KMS-11 (cell line): ENCODE results near the gene SENP3.

Experiments used
- H2AFZ ChIP-seq: fragments of 200-600 bp; sonication (generic); 2 replicates; pipeline ENCODE4 v1.6.1; 2016; ENCODE audit warnings: antibody characterized with exemption, mixed run types, low read depth
- H3K27ac ChIP-seq: fragments of 200-600 bp; sonication (generic); 2 replicates; pipeline ENCODE4 v1.6.1; 2016; ENCODE audit warnings: mild to moderate bottlenecking, mixed run types
- H3K27me3 ChIP-seq: fragments of 200-600 bp; sonication (generic); 2 replicates; pipeline ENCODE4 v1.6.1; 2017; ENCODE audit warnings: mild to moderate bottlenecking, low read depth, mixed run types, moderate library complexity; ENCODE audit not compliant: insufficient read depth
- H3K36me3 ChIP-seq: fragments of 200-600 bp; sonication (generic); 2 replicates; pipeline ENCODE4 v1.6.1; 2017; ENCODE audit warnings: mild to moderate bottlenecking, mixed run types; ENCODE audit not compliant: insufficient read depth
- H3K4me1 ChIP-seq: fragments of 200-600 bp; sonication (generic); 2 replicates; pipeline ENCODE4 v1.6.1; 2016; ENCODE audit warnings: mild to moderate bottlenecking, low read depth, mixed run types; ENCODE audit not compliant: poor library complexity, severe bottlenecking
- H3K4me2 ChIP-seq: fragments of 200-600 bp; sonication (generic); 2 replicates; pipeline ENCODE4 v1.7.0; 2016; ENCODE audit warnings: mild to moderate bottlenecking, mixed run types
- H3K4me3 ChIP-seq: fragments of 200-600 bp; sonication (generic); IDR thresholded peaks from 2 replicates; pipeline ENCODE4 v1.6.1; 2017; ENCODE audit warnings: low read depth, low read length, mixed read lengths; ENCODE audit not compliant: insufficient read depth
- H3K79me2 ChIP-seq: fragments of 200-600 bp; sonication (generic); 2 replicates; pipeline ENCODE4 v1.6.1; 2016; ENCODE audit warnings: low read depth, mixed run types; ENCODE audit not compliant: insufficient read depth
- H3K9ac ChIP-seq: fragments of 200-600 bp; sonication (generic); 2 replicates; pipeline ENCODE4 v1.6.1; 2016; ENCODE audit warnings: mild to moderate bottlenecking, mixed run types
- H4K20me1 ChIP-seq: fragments of 200-600 bp; sonication (generic); 2 replicates; pipeline ENCODE4 v1.6.1; 2016; ENCODE audit warnings: mild to moderate bottlenecking, mixed run types; ENCODE audit not compliant: insufficient read depth
- TF ChIP-seq, protein P1 (sequence below): fragments of 200-600 bp; sonication (generic); conservative IDR thresholded peaks from 2 replicates; pipeline ENCODE4 v1.6.1; 2017; ENCODE audit warnings: low read depth, mild to moderate bottlenecking, antibody characterized with exemption, low read length, moderate library complexity, mixed read lengths

Gene SENP3

DNA sequence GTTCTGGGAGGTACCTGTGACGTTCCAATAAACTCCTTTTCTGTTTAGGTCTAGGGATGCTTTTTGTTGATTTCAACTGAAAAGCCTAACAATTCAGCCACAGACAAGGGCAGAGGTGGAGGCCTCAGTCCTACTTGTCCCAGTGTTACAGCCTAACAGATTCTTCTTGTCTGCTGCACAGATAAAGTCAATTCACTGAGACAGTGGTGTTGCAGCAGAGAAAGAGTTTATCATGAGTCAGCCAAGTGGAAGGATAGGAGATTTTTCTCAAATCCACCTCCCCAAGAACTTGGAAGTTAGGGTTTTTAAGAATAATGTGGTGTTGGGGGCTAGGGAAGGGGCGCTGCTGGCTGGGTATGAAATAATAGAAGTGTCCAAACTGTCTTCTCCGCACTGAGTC, 23.7 kb upstream of the SENP3 start:
- Histone ChIP-seq H3K36me3 (no peaks in the 10 kb centered on the region), H4K20me1 (no peaks in the 10 kb centered on the region), H2AFZ (no peak overlapping the region), H3K4me1 (no peaks in the 10 kb centered on the region), H3K27ac (no peak overlapping the region), H3K4me2 (no peak overlapping the region), H3K79me2 (no peaks in the 10 kb centered on the region), H3K4me3 (no peak overlapping the region), H3K27me3 (no peaks in the 10 kb centered on the region), H3K9ac (no peak overlapping the region)
- TF ChIP-seq, protein P1, sequence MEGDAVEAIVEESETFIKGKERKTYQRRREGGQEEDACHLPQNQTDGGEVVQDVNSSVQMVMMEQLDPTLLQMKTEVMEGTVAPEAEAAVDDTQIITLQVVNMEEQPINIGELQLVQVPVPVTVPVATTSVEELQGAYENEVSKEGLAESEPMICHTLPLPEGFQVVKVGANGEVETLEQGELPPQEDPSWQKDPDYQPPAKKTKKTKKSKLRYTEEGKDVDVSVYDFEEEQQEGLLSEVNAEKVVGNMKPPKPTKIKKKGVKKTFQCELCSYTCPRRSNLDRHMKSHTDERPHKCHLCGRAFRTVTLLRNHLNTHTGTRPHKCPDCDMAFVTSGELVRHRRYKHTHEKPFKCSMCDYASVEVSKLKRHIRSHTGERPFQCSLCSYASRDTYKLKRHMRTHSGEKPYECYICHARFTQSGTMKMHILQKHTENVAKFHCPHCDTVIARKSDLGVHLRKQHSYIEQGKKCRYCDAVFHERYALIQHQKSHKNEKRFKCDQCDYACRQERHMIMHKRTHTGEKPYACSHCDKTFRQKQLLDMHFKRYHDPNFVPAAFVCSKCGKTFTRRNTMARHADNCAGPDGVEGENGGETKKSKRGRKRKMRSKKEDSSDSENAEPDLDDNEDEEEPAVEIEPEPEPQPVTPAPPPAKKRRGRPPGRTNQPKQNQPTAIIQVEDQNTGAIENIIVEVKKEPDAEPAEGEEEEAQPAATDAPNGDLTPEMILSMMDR: no peak

DNA sequence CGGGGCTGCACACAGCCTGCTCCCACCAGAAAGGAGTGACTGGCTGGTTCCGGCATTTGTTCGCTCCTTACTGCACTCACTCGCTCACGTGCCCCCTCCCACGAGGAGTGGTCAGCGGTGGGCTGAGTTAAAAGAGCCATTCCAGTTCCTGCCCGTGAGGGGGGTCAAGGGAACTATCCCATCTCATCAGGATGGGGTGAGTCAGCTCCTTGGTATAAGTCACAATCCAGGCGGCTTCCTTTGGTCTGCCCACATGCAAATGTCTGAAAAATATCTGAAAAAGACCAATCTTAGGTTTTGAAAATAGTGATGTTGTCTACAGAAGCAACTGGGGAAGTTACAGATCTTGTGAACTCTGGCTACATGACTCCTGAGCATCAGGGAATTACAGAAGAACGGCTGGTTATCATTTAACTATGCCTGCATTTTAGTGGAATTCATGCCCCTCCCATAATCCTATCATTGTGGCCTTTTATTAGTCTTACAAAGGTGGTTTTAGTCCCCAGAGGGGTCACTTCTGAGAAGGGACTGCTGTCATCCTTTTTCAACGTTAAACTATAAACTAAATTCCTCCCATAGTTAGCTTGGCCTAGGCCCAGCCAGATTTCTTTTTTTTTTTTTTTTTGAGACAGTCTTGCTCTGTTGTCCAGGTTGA, 22.7 kb upstream of the SENP3 start:
- Histone ChIP-seq H3K4me1 (no peaks in the 10 kb centered on the region), H4K20me1 (no peaks in the 10 kb centered on the region), H3K27me3 (no peaks in the 10 kb centered on the region), H3K27ac (no peak overlapping the region), H3K4me2 (no peak overlapping the region), H3K9ac (no peak overlapping the region), H3K79me2 (no peaks in the 10 kb centered on the region), H3K4me3 (no peak overlapping the region), H2AFZ (no peak overlapping the region), H3K36me3 (no peaks in the 10 kb centered on the region)
- TF ChIP-seq, protein P1: no peak

DNA sequence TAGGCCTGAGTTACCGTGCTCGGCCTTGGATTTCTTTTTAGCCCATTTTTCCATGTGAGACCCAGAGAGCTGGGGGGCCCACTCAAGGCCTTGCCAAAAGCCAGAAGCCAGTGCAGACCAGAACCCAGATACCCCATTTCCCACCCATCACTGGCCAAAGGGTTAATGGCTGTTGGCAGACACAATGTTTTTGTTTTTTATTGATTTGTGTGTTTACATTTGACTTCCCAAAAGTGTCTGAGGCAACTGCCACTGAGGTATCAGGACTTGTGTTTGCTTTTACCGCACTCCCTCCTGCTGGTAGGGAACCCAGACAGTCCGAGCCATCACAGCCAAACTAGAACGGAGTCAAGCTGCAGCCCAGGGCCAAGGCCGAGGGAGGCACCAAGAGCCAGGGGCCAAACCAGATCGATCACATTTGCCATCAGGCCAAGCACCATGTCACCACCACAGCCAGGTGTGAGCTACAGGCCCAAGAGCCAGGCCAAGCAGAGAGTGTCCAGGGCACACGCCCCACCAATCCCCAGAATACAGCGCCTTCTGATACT, 20.6 kb upstream of the SENP3 start:
- TF ChIP-seq, protein P1: no peak
- H4K20me1 ChIP-seq: no peaks in the 10 kb centered on the region
- no peak overlapping the region for H3K9ac ChIP-seq
- H3K27me3 ChIP-seq: no peaks in the 10 kb centered on the region
- H2AFZ ChIP-seq: no peak overlapping the region
- H3K79me2 ChIP-seq: no peaks in the 10 kb centered on the region
- no peak overlapping the region for H3K27ac ChIP-seq
- H3K4me3 ChIP-seq: no peak overlapping the region
- no peaks in the 10 kb centered on the region for H3K36me3 ChIP-seq
- no peaks in the 10 kb centered on the region for H3K4me1 ChIP-seq
- no peak overlapping the region for H3K4me2 ChIP-seq

DNA sequence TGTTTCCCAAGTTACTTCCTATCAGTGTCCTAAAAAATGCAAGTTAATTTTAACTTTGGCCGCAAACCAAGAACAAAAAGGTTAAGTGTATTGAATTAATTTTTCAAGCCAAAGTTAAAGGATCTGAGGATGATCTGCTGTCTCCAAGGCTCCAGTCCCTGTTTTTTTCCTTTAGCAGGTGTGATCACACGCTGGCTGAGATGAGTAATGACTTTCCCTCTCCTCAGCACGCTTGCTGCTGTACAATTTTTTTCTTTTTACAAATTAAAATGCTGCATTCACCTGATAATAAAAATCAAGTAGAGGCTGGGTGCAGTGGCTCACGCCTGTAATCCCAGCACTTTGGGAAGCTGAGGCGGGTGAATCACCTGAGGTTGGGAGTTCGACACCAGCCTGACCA, 16.8 kb upstream of the SENP3 start:
- Histone ChIP-seq H3K4me1 (no peaks in the 10 kb centered on the region), H3K27me3 (no peaks in the 10 kb centered on the region), H3K79me2 (no peaks in the 10 kb centered on the region), H2AFZ (no peak overlapping the region), H4K20me1 (no peaks in the 10 kb centered on the region), H3K9ac (no peak overlapping the region), H3K4me3 (no peak overlapping the region), H3K4me2 (no peak overlapping the region), H3K36me3 (no peaks in the 10 kb centered on the region), H3K27ac (no peak overlapping the region)
- TF ChIP-seq, protein P1: no peak
